ENCODE data around the gene TBC1D13. TPM values are rescaled to one million over a fixed set of nuclear protein-coding genes. Genes with fewer than 3 reads are reported as not detected.
A peak's percentile ranks its signal among the peaks of the same experiment; 100 is the strongest.

TBC1D13 gene
- total and polyA plus RNA-seq, 2 of the 13 experiments (the other 11 are each of a cell fraction or from before 2014, with no cell fraction given), result 17.9 to 19.7 TPM

GRCh38 chr9:128787659-128788058 is 606 bp downstream of the TBC1D13 start:
- peak overlapping the region; percentile 52 for H3K27ac ChIP-seq (ENCODE audit: extremely low read length, insufficient read depth, low read length)
- no peak for DNase-seq (ENCODE audit: low spot score)
- peaks cover under 1% of the 10 kb centered on the region; the same call in 1 of the 2 replicates for H3K9me3 ChIP-seq (ENCODE audit: low read length)
- under 1% methylated on average over 7 of the region's 7 CpGs for WGBS (ENCODE audit: low lambda C conversion rate)
- peak; percentile 19 for ATAC-seq
- no peak for TF ChIP-seq ZNF577 (CRISPR knock-in tag; IDR thresholded peaks at IDR 0.05; ENCODE audit: borderline replicate concordance, low read depth)
- 0 out of 2 replicates have a peak, but pooled peaks have one; percentile 37 for TF ChIP-seq HMGXB3 (CRISPR knock-in tag; IDR thresholded peaks at IDR 0.05; ENCODE audit: borderline replicate concordance)
- TF ChIP-seq ZNF230 (CRISPR knock-in tag; IDR thresholded peaks at IDR 0.05), result 0 out of 2 replicates have a peak, but pooled peaks have one; percentile 52
- TF ChIP-seq ZMYM3 (CRISPR knock-in tag; IDR thresholded peaks at IDR 0.05), result no peak
- peak; percentile 71; the same call in 1 of the 2 replicates for TF ChIP-seq SIX1 (CRISPR knock-in tag; IDR thresholded peaks at IDR 0.05; ENCODE audit: borderline replicate concordance)
- no peak for TF ChIP-seq ETV5 (CRISPR knock-in tag; IDR thresholded peaks at IDR 0.05; ENCODE audit: borderline replicate concordance)
- TF ChIP-seq ZNF383 (CRISPR knock-in tag; IDR thresholded peaks at IDR 0.05; ENCODE audit: borderline replicate concordance), result 0 out of 2 replicates have a peak, but pooled peaks have one; percentile 48
- H3K4me1 ChIP-seq (ENCODE audit: insufficient read depth, low read length), result peaks cover 27% of the 10 kb centered on the region
- H3K27me3 ChIP-seq (ENCODE audit: control insufficient read depth in 1 of 2, insufficient read depth in 2 of 2, low read length in 2 of 2), result no peaks in the 10 kb centered on the region; a peak in 1 of 5 replicates
- POLR2A ChIA-PET, result interaction anchor here (0.7 to 1.6 kb wide), 3 partner anchors 15 to 31 kb away, joined by 3 to 6 read pairs (median 4); partner anchors contain the start of genes ENDOG and ZER1
- intact Hi-C loops (cut with micrococcal nuclease; ENCODE audit: unreplicated experiment), result loop anchor here (1.0 kb wide), 2 partner anchors 15 to 54 kb away; no protein-coding TSS in a partner anchor
- peak overlapping the region; percentile 82 for H3K9ac ChIP-seq (ENCODE audit: insufficient read depth, low read depth, low read length)
- H3K4me3 ChIP-seq (replicated peaks in 1 of 3; ENCODE audit: insufficient read depth in 1 of 3, low read depth in 2 of 3, low read length in 3 of 3), result peak overlapping the region; percentile 78 to 94 (median 78)
- H3K36me3 ChIP-seq (replicated peaks in 1 of 2; ENCODE audit: control insufficient read depth in 1 of 2, insufficient read depth in 2 of 2, low read length in 2 of 2), result peaks cover 13 to 15% of the 10 kb centered on the region in 2 experiments
- BruUV-seq (replicated peaks), result no TSS peak
- in situ Hi-C loops (cut with HindIII; ENCODE audit: extremely low pct_ligation_motif_present, low pct_unique_long_range_greater_than_20kb), result no loop called here
- CTCF ChIA-PET (ENCODE audit: low intra/inter-chr PET ratio, low total read pairs), result interaction anchor here (1.2 kb wide), 1 partner anchor 55 kb away, joined by 4 read pairs; no protein-coding TSS in a partner anchor
- H4K20me1 ChIP-seq (ENCODE audit: insufficient read depth, low read length), result no peaks in the 10 kb centered on the region
- no peaks in the 10 kb centered on the region for H3K79me2 ChIP-seq (ENCODE audit: insufficient read depth, low read length)
- H3K4me2 ChIP-seq (ENCODE audit: low read depth, low read length), result peak overlapping the region; percentile 97
- no peak overlapping the region for H2AFZ ChIP-seq (ENCODE audit: low read length)
- FAIRE-seq, result peak; percentile 36
